KMS-11 (cell line): ENCODE data around the gene PKP3.

Experiments
- H2AFZ ChIP-seq: fragments of 200-600 bp; sonication (generic); 2 replicates; pipeline ENCODE4 v1.6.1; 2016; ENCODE audit warnings: antibody characterized with exemption, mixed run types, low read depth
- H3K27ac ChIP-seq: fragments of 200-600 bp; sonication (generic); 2 replicates; pipeline ENCODE4 v1.6.1; 2016; ENCODE audit warnings: mild to moderate bottlenecking, mixed run types
- H3K27me3 ChIP-seq: fragments of 200-600 bp; sonication (generic); 2 replicates; pipeline ENCODE4 v1.6.1; 2017; ENCODE audit warnings: mild to moderate bottlenecking, low read depth, mixed run types, moderate library complexity; ENCODE audit not compliant: insufficient read depth
- H3K36me3 ChIP-seq: fragments of 200-600 bp; sonication (generic); 2 replicates; pipeline ENCODE4 v1.6.1; 2017; ENCODE audit warnings: mild to moderate bottlenecking, mixed run types; ENCODE audit not compliant: insufficient read depth
- H3K4me1 ChIP-seq: fragments of 200-600 bp; sonication (generic); 2 replicates; pipeline ENCODE4 v1.6.1; 2016; ENCODE audit warnings: mild to moderate bottlenecking, low read depth, mixed run types; ENCODE audit not compliant: poor library complexity, severe bottlenecking
- H3K4me2 ChIP-seq: fragments of 200-600 bp; sonication (generic); 2 replicates; pipeline ENCODE4 v1.7.0; 2016; ENCODE audit warnings: mild to moderate bottlenecking, mixed run types
- H3K4me3 ChIP-seq: fragments of 200-600 bp; sonication (generic); IDR thresholded peaks from 2 replicates; pipeline ENCODE4 v1.6.1; 2017; ENCODE audit warnings: low read depth, low read length, mixed read lengths; ENCODE audit not compliant: insufficient read depth
- H3K79me2 ChIP-seq: fragments of 200-600 bp; sonication (generic); 2 replicates; pipeline ENCODE4 v1.6.1; 2016; ENCODE audit warnings: low read depth, mixed run types; ENCODE audit not compliant: insufficient read depth
- H3K9ac ChIP-seq: fragments of 200-600 bp; sonication (generic); 2 replicates; pipeline ENCODE4 v1.6.1; 2016; ENCODE audit warnings: mild to moderate bottlenecking, mixed run types
- H4K20me1 ChIP-seq: fragments of 200-600 bp; sonication (generic); 2 replicates; pipeline ENCODE4 v1.6.1; 2016; ENCODE audit warnings: mild to moderate bottlenecking, mixed run types; ENCODE audit not compliant: insufficient read depth
- TF ChIP-seq, protein P1 (sequence below): fragments of 200-600 bp; sonication (generic); conservative IDR thresholded peaks from 2 replicates; pipeline ENCODE4 v1.6.1; 2017; ENCODE audit warnings: low read depth, mild to moderate bottlenecking, antibody characterized with exemption, low read length, moderate library complexity, mixed read lengths

PKP3 gene

DNA sequence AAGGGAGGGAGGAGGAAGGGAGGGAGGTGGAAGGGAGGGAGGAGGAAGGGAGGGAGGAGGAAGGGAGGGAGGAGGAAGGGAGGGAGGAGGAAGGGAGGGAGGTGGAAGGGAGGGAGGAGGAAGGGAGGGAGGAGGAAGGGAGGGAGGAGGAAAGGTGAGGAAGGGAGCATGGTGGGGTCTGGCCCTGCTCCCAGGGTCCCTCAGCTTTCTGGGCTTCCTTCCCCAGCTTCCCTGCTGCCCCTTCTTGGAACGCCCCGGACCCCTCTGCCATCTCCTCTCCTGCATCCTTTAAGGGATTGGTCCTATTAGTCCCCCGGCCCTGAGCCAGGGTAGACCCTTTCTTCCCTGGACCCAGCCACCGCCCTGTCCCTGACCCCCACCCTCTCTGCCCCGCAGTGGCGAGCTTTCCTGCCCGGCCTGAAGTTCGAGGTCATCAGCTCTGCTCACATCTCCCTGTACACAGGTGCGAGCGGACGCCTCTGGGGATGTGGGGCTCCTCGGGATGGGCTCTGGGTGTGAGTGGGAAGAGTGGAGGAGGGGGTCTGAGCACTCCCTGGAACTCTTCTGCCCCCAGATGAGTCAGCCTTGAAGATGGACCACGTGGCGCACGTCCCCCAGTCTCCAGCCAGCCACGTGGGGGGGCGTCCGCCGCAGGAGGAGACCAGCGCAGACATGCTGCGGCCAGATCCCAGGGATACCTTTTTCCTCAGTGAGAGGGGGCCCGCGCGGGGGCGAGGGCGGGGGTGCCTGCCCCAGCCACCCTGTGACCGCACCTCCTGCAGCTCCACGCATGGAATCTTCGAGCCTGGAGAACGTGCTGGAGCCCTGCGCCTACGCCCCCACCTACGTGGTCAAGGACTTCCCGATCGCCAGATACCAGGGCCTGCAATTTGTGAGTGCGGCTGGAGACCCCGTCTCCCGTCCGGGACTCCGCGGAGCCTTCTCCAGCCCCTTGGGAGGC is 18.7 kb upstream of the PKP3 start:
- Histone ChIP-seq H3K79me2 (no peaks in the 10 kb centered on the region), H3K36me3 (no peaks in the 10 kb centered on the region), H3K27me3 (peaks cover 35% of the 10 kb centered on the region; the same call in 1 of the 2 replicates)

GRCh38 chr11:376531-377173 is 17.4 kb upstream of the PKP3 start:
- Histone ChIP-seq H3K4me1 (no peaks in the 10 kb centered on the region), H3K79me2 (no peaks in the 10 kb centered on the region), H3K27me3 (peaks cover 27% of the 10 kb centered on the region; the same call in 1 of the 2 replicates), H3K27ac (no peak overlapping the region), H2AFZ (no peak overlapping the region), H3K4me2 (no peak overlapping the region), H3K9ac (no peak overlapping the region), H3K4me3 (no peak overlapping the region), H3K36me3 (no peaks in the 10 kb centered on the region), H4K20me1 (no peaks in the 10 kb centered on the region)
- TF ChIP-seq, protein P1, sequence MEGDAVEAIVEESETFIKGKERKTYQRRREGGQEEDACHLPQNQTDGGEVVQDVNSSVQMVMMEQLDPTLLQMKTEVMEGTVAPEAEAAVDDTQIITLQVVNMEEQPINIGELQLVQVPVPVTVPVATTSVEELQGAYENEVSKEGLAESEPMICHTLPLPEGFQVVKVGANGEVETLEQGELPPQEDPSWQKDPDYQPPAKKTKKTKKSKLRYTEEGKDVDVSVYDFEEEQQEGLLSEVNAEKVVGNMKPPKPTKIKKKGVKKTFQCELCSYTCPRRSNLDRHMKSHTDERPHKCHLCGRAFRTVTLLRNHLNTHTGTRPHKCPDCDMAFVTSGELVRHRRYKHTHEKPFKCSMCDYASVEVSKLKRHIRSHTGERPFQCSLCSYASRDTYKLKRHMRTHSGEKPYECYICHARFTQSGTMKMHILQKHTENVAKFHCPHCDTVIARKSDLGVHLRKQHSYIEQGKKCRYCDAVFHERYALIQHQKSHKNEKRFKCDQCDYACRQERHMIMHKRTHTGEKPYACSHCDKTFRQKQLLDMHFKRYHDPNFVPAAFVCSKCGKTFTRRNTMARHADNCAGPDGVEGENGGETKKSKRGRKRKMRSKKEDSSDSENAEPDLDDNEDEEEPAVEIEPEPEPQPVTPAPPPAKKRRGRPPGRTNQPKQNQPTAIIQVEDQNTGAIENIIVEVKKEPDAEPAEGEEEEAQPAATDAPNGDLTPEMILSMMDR: no peak

More for the DNA sequence above, 18.7 kb upstream of the PKP3 start:
- TF ChIP-seq, protein P1: no peak
- Histone ChIP-seq H3K4me1 (no peaks in the 10 kb centered on the region), H3K27ac (no peak overlapping the region), H4K20me1 (no peaks in the 10 kb centered on the region), H2AFZ (no peak overlapping the region), H3K4me2 (no peak overlapping the region), H3K4me3 (no peak overlapping the region), H3K9ac (no peak overlapping the region)

DNA sequence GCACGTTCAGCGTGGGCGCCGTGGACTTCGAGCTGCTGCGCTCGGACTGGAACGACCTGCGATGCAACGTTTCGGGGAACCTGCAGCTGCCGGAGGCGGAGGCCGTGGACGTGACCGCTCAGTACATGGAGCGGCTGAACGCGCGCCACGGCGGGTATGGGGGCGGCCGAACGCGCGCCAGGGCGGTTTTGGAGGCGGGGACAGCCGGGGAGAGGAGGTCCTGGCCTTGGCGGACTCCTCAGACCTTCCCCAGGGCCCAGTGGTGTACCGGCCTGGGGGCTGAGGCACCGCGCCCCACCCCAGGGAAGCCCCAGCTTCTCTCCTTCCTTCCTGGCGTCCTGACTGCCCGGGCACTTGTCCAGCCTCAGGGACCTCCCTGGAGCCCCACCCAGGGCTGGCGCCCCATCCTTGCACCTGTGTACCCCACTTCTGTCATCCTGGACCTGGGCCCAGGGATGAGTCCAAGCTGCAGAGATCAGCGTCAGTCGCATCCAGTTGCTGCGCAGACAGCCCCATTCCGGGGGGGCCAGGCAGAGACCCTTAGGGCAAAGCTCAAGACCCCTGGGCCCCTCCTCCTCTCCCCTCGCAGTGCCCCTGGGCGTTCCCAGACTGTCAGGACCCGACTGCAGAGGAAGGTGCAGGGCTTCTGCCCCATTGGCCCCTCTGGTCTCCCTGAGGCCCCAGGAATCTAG is 16.7 kb upstream of the PKP3 start:
- H3K36me3 ChIP-seq: no peaks in the 10 kb centered on the region
- H3K4me3 ChIP-seq: no peak overlapping the region
- H3K79me2 ChIP-seq: no peaks in the 10 kb centered on the region
- H4K20me1 ChIP-seq: no peaks in the 10 kb centered on the region
- no peak overlapping the region for H3K4me2 ChIP-seq
- TF ChIP-seq, protein P1: no peak
- H2AFZ ChIP-seq: no peak overlapping the region
- no peak overlapping the region for H3K27ac ChIP-seq
- H3K4me1 ChIP-seq: no peaks in the 10 kb centered on the region
- peaks cover 26% of the 10 kb centered on the region for H3K27me3 ChIP-seq
- no peak overlapping the region for H3K9ac ChIP-seq

- TF ChIP-seq, protein P1: no peak
- H3K4me1 ChIP-seq: no peaks in the 10 kb centered on the region
- H3K36me3 ChIP-seq: no peaks in the 10 kb centered on the region
- H3K27me3 ChIP-seq: peaks cover 29% of the 10 kb centered on the region
- H3K4me3 ChIP-seq: no peak overlapping the region
- no peak overlapping the region for H2AFZ ChIP-seq
- H3K9ac ChIP-seq: no peak overlapping the region
- no peak overlapping the region for H3K4me2 ChIP-seq
- no peaks in the 10 kb centered on the region for H3K79me2 ChIP-seq
- H4K20me1 ChIP-seq: no peaks in the 10 kb centered on the region
- H3K27ac ChIP-seq: no peak overlapping the region
Observed at GRCh38 chr11:377883-378500, 16.0 kb upstream of the PKP3 start.
